Kidney capillary endothelial cell (primary cell): ENCODE data around the gene DCAF7.

Source experiments
- DNase-seq: peaks from one replicate; pipeline ENCODE4 v3.0.0-alpha.2; 2018; ENCODE audit warnings: low spot score

The DCAF7 gene

DNA sequence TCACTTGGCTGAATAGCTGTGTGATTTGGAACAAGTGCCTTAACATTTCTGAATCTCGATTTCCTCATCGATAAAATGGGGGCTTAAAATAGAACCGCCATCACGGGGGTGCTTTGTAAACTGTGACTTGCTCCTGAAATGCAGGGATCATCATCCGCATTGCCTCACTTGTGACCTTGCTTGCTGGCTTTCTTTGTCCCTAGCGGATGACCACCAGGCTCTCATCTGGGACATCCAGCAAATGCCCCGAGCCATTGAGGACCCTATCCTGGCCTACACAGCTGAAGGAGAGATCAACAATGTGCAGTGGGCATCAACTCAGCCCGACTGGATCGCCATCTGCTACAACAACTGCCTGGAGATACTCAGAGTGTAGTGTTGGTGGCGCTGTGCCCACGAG is 38.5 kb downstream of the DCAF7 start:
- DNase-seq, result no peak

- DNase-seq, result no peak
These were observed 39.4 kb downstream of the DCAF7 start for GRCh38 chr17:63589646-63590045.

DNA sequence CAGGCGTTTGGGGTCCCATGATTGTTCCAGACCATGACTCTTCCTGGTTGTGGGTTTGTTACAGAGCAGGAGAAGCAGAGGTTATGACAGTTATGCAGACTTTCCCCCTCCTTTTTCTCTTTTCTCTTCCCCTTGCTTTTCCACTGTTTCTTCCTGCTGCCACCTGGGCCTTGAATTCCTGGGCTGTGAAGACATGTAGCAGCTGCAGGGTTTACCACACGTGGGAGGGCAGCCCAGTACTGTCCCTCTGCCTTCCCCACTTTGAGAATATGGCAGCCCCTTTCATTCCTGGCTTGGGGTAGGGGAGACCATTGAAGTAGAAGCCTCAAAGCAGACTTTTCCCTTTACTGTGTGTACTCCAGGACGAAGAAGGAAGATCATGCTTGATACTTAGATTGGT is 42.5 kb downstream of the DCAF7 start:
- DNase-seq, result no peak

DNA sequence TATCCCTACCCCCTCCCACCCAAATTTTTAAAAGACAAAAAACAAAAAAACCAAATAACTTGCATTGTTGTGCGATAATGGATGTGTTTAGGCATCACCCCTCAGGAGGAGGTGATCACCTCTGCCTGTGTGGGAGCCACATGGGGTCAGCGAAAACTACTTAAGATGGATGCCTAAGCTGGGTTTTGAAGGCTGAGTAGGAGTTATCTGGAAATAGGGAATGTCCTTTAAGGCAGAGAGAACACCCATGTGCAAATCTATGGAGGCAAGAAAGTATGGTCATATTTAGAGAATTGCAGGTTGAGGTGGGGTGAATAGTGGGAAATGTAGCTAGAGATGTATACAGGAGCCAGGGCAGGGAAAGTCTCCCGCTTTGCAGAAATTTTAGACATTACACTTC is 44.9 kb downstream of the DCAF7 start:
- no peak for DNase-seq

DNA sequence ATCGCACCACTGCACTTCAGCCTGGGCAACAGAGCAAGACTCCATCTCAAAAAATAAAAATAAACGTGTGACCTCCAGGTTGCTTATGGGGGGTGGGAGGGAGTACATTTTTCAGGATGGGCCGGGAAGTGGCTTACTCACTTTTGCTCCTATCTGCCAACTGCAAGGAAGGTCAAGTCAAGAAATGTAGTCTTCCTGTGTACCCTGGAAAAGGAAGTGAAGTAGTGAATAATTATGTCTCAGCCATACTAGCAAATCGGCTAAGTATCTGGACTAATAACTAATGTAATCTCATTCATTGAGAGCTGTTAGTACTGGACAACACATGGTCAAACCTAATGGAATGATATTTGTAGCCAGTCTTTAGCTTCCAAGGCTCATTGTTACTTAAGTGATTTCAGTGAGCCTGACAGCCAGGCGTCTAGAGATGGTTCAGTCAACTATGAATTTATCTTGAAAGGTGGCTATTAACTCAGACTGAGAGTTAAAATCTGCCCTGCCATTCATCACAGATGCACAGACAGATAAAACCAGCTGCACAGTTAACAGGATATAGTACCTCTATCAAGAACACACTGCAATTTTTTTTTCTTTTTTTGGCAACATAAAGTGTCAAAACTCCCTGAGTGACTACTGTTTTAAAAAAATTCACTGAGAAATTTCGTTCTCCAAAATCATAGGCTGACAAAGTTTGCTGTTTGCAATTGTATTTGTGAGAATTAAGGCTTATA is 46.7 kb downstream of the DCAF7 start:
- DNase-seq, result peak; percentile 72

GRCh38 chr17:63598281-63598680 is 48.0 kb downstream of the DCAF7 start:
- DNase-seq, result no peak

DNA sequence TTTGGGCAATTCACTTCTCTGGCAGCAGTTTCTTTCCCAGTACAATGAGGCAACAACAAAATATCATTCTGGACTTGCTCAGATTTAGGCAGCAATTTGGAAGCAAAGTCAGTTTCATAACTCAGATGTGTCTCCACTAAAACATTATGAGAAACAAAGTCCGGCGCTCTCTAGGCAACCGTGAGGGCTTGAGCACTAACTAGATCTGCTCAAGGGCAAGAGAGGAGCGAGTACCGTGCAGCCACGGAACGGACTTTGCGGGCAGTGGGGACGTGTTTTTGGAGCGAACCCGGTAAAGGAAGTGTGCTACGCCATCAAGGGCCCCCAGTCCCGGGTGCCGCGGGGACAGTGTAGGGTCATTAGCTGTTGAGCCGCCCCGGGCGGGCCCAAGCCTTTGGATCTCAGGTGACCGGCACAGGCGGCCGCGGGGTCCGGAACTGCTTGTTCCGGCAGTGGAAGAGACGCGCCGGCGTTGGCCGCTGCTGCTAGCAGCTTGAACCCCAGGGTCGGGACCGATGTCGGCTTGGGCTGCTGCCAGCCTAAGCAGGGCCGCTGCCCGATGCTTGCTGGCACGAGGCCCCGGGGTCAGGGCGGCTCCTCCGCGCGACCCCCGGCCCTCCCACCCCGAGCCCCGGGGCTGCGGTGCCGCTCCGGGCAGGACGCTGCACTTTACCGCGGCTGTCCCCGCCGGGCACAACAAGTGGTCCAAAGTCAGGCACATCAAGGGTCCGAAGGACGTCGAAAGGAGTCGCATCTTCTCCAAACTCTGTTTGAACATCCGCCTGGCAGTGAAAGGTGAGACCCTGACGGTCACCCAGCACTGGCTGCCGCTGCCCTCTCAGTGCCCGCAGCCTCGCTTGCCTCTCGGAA is 50.5 kb downstream of the DCAF7 start, which contains the start of gene TACO1:
Gene TACO1 (plus strand): TSS at position 327 of the 870 bp plus-strand sequence. CDS start 189 bp downstream, at position 516.
- peak; percentile 74 for DNase-seq

GRCh38 chr17:63601439-63602371 is 51.4 kb downstream of the DCAF7 start:
- DNase-seq, result no peak

- no peak for DNase-seq
These were observed 59.7 kb downstream of the DCAF7 start for GRCh38 chr17:63609816-63610573.

GRCh38 chr17:63610854-63611253 is 60.6 kb downstream of the DCAF7 start:
- DNase-seq, result no peak

GRCh38 chr17:63611354-63611753 is 61.1 kb downstream of the DCAF7 start:
- DNase-seq, result no peak

DNA sequence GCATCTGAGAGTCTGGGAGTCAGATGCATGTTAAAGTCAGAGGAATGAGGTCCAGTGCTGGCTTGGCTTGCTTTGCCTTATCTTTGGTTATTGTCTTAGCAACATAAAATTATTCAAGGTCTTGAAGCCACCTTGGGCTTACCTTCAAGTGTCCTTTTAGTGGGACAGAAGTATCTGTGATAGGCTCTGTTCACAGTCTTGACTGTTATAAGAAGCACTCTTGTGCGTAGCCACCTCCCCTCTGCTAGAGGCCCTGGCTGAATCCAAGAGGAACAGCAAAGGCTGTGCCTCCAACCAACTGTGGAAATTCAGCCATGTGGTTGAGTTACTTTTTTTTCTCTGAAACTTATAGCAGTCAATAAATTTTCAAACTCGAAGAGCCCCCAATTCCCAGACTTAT is 63.4 kb downstream of the DCAF7 start:
- DNase-seq, result no peak

- no peak for DNase-seq
These were observed 71.0 kb downstream of the DCAF7 start for GRCh38 chr17:63621229-63621683.

- DNase-seq, result peak; percentile 100
These were observed 71.7 kb downstream of the DCAF7 start, which contains the start of gene MAP3K3 for GRCh38 chr17:63621684-63622573. TSS of gene MAP3K3 (plus strand) at chr17:63622417. CDS start at chr17:63622760, 343 bp downstream.

- peak; percentile 89 for DNase-seq
These were observed 72.5 kb downstream of the DCAF7 start for GRCh38 chr17:63622574-63623390.

GRCh38 chr17:63623786-63624530 is 73.7 kb downstream of the DCAF7 start:
- DNase-seq, result no peak

- no peak for DNase-seq
These were observed 74.2 kb downstream of the DCAF7 start for GRCh38 chr17:63624531-63624880.

DNA sequence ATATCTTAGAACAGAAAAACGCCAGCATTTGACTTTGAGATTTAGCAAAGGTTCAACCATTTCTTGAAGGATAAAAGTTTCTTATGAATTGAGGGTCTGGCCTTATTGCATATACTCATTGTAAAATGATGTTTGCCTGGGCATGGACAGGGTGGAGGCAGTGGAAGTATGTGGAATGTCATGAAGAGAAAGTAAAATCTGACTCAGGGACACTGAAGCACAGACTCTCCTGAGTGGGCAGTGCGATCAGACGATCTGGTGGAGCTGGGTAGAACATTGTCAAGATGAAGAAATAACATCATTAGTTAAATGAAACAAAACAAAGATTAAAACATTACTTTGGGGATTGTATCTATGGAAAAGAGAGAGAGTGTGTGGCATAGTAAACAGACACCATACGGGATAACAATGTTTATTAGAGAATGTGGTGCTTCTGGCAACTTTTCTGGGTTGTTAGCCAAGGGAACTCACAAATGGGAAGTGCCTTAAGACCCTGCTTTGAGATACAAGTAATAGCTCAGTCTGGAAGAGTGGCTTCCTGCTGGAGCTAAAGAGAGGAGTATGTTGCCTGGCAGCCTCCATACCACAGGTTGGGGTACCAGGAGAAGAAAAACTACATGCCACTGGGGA is 76.4 kb downstream of the DCAF7 start:
- DNase-seq, result no peak
